Esophagus muscularis mucosa (tissue), 4 donors: Measurements from ENCODE around the gene ZNF280C. TPM values are rescaled to one million over a fixed set of nuclear protein-coding genes. Genes with fewer than 3 reads are reported as not detected.

ENCODE experiments used
- DNase-seq: peaks from one replicate; pipeline ENCODE4 v3.0.0-alpha.2; 2017; ENCODE audit errors: extremely low spot score
- H3K27ac ChIP-seq, 4 donors: fragments of 200-600 bp; sonication (generic); replicated peaks in 1 of 4; 1 replicate in 3 of 4; 2 replicates in 1 of 4; pipeline ENCODE4 v1.5.1; 2016 to 2019; ENCODE audit warnings: mild to moderate bottlenecking in 1 of 4
- H3K27me3 ChIP-seq, 4 donors: fragments of 200-600 bp; sonication (generic); one replicate each; pipeline versions ENCODE4 v1.5.1 to v1.6.0; 2016 to 2019
- H3K36me3 ChIP-seq, 4 donors: fragments of 200-600 bp; sonication (generic); one replicate each; pipeline ENCODE4 v1.5.1; 2016 to 2019
- H3K4me1 ChIP-seq, 4 donors: fragments of 200-600 bp; sonication (generic); one replicate each; pipeline ENCODE4 v1.5.1; 2016 to 2019
- H3K4me3 ChIP-seq, 4 donors: fragments of 200-600 bp; sonication (generic); 1 replicate in 2 of 4; 2 replicates in 2 of 4; pipeline ENCODE4 v1.5.1; 2016 to 2019; ENCODE audit warnings: mild to moderate bottlenecking in 4 of 4, moderate library complexity in 1 of 4
- H3K9me3 ChIP-seq, 4 donors: fragments of 200-600 bp; sonication (generic); 1 replicate in 3 of 4; 2 replicates in 1 of 4; pipeline ENCODE4 v1.5.1; 2016 to 2019
- CTCF ChIP-seq, 3 experiments: fragments of 200-600 bp in 2 of 3; fragments of 450-650 bp in 1 of 3; sonication (generic) in 2 of 3; IDR thresholded peaks; one replicate each; pipeline ENCODE4 v1.5.1; 2017 to 2019; ENCODE audit warnings: antibody characterized with exemption in 3 of 3, mild to moderate bottlenecking in 2 of 3, moderate library complexity in 1 of 3
- EP300 ChIP-seq: sonication (generic); formaldehyde crosslinking; IDR thresholded peaks from one replicate; pipeline ENCODE4 v1.6.1; 2017; ENCODE audit warnings: antibody characterized with exemption
- POLR2A ChIP-seq: fragments of 450-650 bp; IDR thresholded peaks from one replicate; pipeline ENCODE4 v1.6.1; 2017; ENCODE audit warnings: antibody characterized with exemption, moderate library complexity, mild to moderate bottlenecking, low read depth
- POLR2AphosphoS5 ChIP-seq, 2 donors: sonication (generic); formaldehyde crosslinking; IDR thresholded peaks; one replicate each; pipeline ENCODE4 v1.6.1; 2017; ENCODE audit warnings: antibody characterized with exemption in 2 of 2
- WGBS: methylation state at CpG from one replicate; pipeline ENCODE4 v1.1.5; 2018; 5-methylcytosine and 5-hydroxymethylcytosine counted together
- intact Hi-C: fragments of 100-400 bp; cut with DNase I; formaldehyde crosslinking; loops from one replicate; pipeline ENCODE4 v1.15.1; 2023
- small RNA-seq, 3 donors: library from RNA; depleted of rRNA; stranded (forward); fragments of <200 nt; gene quantifications; one replicate each; pipeline ENCODE3, GENCODE V24; 2016
- total RNA-seq, 4 donors: library from RNA; depleted of rRNA; stranded (reverse); fragments of >200 nt; gene quantifications; one replicate each; pipeline versions ENCODE4 v1.1.0 to v1.2.1, GENCODE V29; 2016

ZNF280C gene
- total RNA-seq, 4 donors from 2014 or later, result 2.5 to 4.1 (median 3.4) TPM

GRCh38 chrX:130162094-130162735, 106.5 kb downstream of the ZNF280C start:
- H3K9me3 ChIP-seq, result no peaks in the 10 kb centered on the region
- intact Hi-C loops, result no loop called here
- H3K27ac ChIP-seq, result no peak overlapping the region
- no peak for DNase-seq
- H3K27me3 ChIP-seq, result no peaks in the 10 kb centered on the region
- no peaks in the 10 kb centered on the region for H3K36me3 ChIP-seq
- no peak overlapping the region for H3K4me3 ChIP-seq
- peaks cover 11 to 27% (median 22%) of the 10 kb centered on the region in 4 donors for H3K4me1 ChIP-seq
- TF ChIP-seq CTCF (IDR thresholded peaks at IDR 0.05), result no peak
- no peak for TF ChIP-seq POLR2AphosphoS5 (IDR thresholded peaks at IDR 0.05)
- no peak for TF ChIP-seq POLR2A
- no peak for TF ChIP-seq EP300
- 43% methylated on average over 6 of the region's 6 CpGs for WGBS

GRCh38 chrX:130159776-130160175, 108.9 kb downstream of the ZNF280C start:
- intact Hi-C loops, result no loop called here
- Histone ChIP-seq H3K27me3 (no peaks in the 10 kb centered on the region), H3K9me3 (no peaks in the 10 kb centered on the region), H3K4me3 (no peak overlapping the region), H3K36me3 (no peaks in the 10 kb centered on the region), H3K4me1 (peaks cover 6 to 18% (median 17%) of the 10 kb centered on the region in 4 donors), H3K27ac (no peak overlapping the region)
- 74% methylated on average over 4 of the region's 4 CpGs for WGBS
- DNase-seq, result no peak
- TF ChIP-seq EP300 (no peak), POLR2A (no peak), POLR2AphosphoS5 (IDR thresholded peaks at IDR 0.05) (no peak), CTCF (IDR thresholded peaks at IDR 0.05) (no peak)

GRCh38 chrX:130158311-130158710, 110.4 kb downstream of the ZNF280C start:
- no peak overlapping the region for H3K4me3 ChIP-seq
- TF ChIP-seq EP300, result no peak
- no peaks in the 10 kb centered on the region for H3K27me3 ChIP-seq
- DNase-seq, result no peak
- peaks cover 0 to 7% (median 4%) of the 10 kb centered on the region in 4 donors for H3K4me1 ChIP-seq
- H3K27ac ChIP-seq, result no peak overlapping the region
- no peaks in the 10 kb centered on the region for H3K9me3 ChIP-seq
- 69% methylated on average over 2 of the region's 2 CpGs for WGBS
- intact Hi-C loops, result no loop called here
- H3K36me3 ChIP-seq, result no peaks in the 10 kb centered on the region

- 48% methylated on average over 2 of the region's 2 CpGs for WGBS
- Histone ChIP-seq H3K27ac (no peak overlapping the region), H3K27me3 (no peaks in the 10 kb centered on the region), H3K36me3 (no peaks in the 10 kb centered on the region), H3K4me3 (no peak overlapping the region), H3K4me1 (no peaks in the 10 kb centered on the region), H3K9me3 (no peaks in the 10 kb centered on the region)
- no peak for DNase-seq
- intact Hi-C loops, result no loop called here
- no peak for TF ChIP-seq POLR2AphosphoS5 (IDR thresholded peaks at IDR 0.05)
- TF ChIP-seq CTCF (IDR thresholded peaks at IDR 0.05), result no peak
- TF ChIP-seq EP300, result no peak
- TF ChIP-seq POLR2A, result no peak
These were observed 113.1 kb downstream of the ZNF280C start for GRCh38 chrX:130155564-130155963.

Small RNA genes within 50 kb of the gene (small RNA-seq; reads per million reads assigned to genes)
- 0 reads per million in 3 donors for gene RNU6-1130P

Other genes starting within 250 kb of the ZNF280C start
- gene ELF4, start 158.4 kb downstream of the ZNF280C start, total RNA-seq, result 1 to 10 TPM; 6.2 to 9.9 (median 9.4) TPM
- 10 to 100 TPM; 15.9 to 23.4 (median 21.6) TPM for gene AIFM1, start 103.1 kb downstream of the ZNF280C start, total RNA-seq
- 1 to 10 TPM in 1 of 4 donors, under 1 TPM in 2, not detected in 1; 0.23 to 1.3 (median 0.91) TPM for gene RAB33A, start 96.9 kb downstream of the ZNF280C start, total RNA-seq
- 1 to 10 TPM; 4.0 to 9.6 (median 6.9) TPM for gene SLC25A14, start 71.0 kb upstream of the ZNF280C start, total RNA-seq
- gene GPR119, start 116.8 kb upstream of the ZNF280C start, total RNA-seq, result not detected
- 10 to 100 TPM; 14.2 to 20.6 (median 17.6) TPM for gene RBMX2, start 133.1 kb upstream of the ZNF280C start, total RNA-seq